GM10248 (cell line): ENCODE results near the gene NUDT7.
A peak's percentile ranks its signal among the peaks of the same experiment; 100 is the strongest.

Source experiments
- CTCF ChIA-PET: fragments of 300-600 bp; sonication (Branson Sonifier 250); formaldehyde crosslinking; extraction: SDS; loops from one replicate; lab custom pipeline; 2021; ENCODE audit warnings: antibody characterized with exemption; lab: Yijun Ruan, JAX
- POLR2A ChIA-PET: fragments of 350-650 bp; sonication (Branson Sonifier 250); formaldehyde crosslinking; extraction: SDS; loops from one replicate; lab custom pipeline; 2020; ENCODE audit warnings: antibody characterized with exemption; lab: Yijun Ruan, JAX
- DNase-seq: peaks from one replicate; pipeline ENCODE4 v3.0.0; 2012; ENCODE audit errors: extremely low spot score
- TF ChIP-seq, protein P1 (sequence below): IDR thresholded peaks from 2 replicates; pipeline ENCODE4 v1.5.1; 2012; ENCODE audit warnings: mild to moderate bottlenecking, low read depth; ENCODE audit errors: extremely low read depth, missing control alignments, control extremely low read depth

NUDT7 gene

GRCh38 chr16:77715145-77715544 is 7.2 kb upstream of the NUDT7 start:
- TF ChIP-seq, protein P1, sequence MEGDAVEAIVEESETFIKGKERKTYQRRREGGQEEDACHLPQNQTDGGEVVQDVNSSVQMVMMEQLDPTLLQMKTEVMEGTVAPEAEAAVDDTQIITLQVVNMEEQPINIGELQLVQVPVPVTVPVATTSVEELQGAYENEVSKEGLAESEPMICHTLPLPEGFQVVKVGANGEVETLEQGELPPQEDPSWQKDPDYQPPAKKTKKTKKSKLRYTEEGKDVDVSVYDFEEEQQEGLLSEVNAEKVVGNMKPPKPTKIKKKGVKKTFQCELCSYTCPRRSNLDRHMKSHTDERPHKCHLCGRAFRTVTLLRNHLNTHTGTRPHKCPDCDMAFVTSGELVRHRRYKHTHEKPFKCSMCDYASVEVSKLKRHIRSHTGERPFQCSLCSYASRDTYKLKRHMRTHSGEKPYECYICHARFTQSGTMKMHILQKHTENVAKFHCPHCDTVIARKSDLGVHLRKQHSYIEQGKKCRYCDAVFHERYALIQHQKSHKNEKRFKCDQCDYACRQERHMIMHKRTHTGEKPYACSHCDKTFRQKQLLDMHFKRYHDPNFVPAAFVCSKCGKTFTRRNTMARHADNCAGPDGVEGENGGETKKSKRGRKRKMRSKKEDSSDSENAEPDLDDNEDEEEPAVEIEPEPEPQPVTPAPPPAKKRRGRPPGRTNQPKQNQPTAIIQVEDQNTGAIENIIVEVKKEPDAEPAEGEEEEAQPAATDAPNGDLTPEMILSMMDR: no peak
- DNase-seq: no peak
- CTCF ChIA-PET: no interaction called here
- POLR2A ChIA-PET: no interaction called here

GRCh38 chr16:77721752-77722308 is 484 bp upstream of the NUDT7 start:
- TF ChIP-seq, protein P1: no peak
- no peak for DNase-seq
- POLR2A ChIA-PET: no interaction called here
- CTCF ChIA-PET: interaction anchor here (0.8 to 1.6 kb wide), 3 partner anchors 10 to 12 kb away, joined by 3 to 6 read pairs (median 5); no protein-coding TSS in a partner anchor

GRCh38 chr16:77723108-77723514 is 797 bp downstream of the NUDT7 start:
- ChIA-PET CTCF (interaction anchor here (1.2 to 1.6 kb wide), 2 partner anchors 10 kb away, joined by 3 to 5 read pairs; no protein-coding TSS in a partner anchor), POLR2A (interaction anchor here (0.6 kb wide), 1 partner anchor 402 kb away, joined by 3 read pairs; no protein-coding TSS in a partner anchor)
- DNase-seq: peak; percentile 16
- TF ChIP-seq, protein P1: no peak

DNA sequence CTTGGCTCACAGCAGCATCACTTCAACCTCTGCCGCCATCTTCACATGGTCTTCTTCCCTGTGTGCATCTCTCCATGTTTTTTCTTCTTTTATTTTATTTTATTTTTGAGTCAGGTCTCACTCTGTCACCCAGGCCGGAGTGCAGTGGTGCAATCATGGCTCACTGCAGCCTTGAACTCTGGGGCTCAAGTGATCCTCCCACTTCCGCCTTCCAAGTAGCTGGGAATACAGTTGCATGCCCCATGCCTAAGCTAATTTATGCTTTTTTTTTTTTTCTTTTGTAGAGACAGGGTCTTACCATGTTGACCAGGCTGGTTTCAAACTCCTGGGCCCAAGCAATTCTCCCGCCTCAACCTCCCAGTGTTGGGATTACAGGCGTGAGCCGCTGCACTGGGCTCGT is 1.9 kb downstream of the NUDT7 start:
- CTCF ChIA-PET: interaction anchor here (1.2 kb wide), 1 partner anchor 9 kb away, joined by 3 read pairs; no protein-coding TSS in a partner anchor
- TF ChIP-seq, protein P1: no peak
- POLR2A ChIA-PET: no interaction called here
- DNase-seq: no peak

- TF ChIP-seq, protein P1: no peak
- ChIA-PET POLR2A (no interaction called here), CTCF (no interaction called here)
- no peak for DNase-seq
Measured at GRCh38 chr16:77729951-77730350, 7.6 kb downstream of the NUDT7 start.

- DNase-seq: no peak
- CTCF ChIA-PET: interaction anchor here (1.1 to 1.8 kb wide), 5 partner anchors 9 to 23 kb away, joined by 3 to 6 read pairs (median 5); partner anchors contain the start of gene NUDT7
- TF ChIP-seq, protein P1: no peak
- POLR2A ChIA-PET: no interaction called here
Measured at GRCh38 chr16:77732241-77732946, 10.1 kb downstream of the NUDT7 start.
